Vagina (tissue), 2 donors: Measurements from ENCODE around the gene RIN3.

Source experiments
- CTCF ChIP-seq, 3 experiments: fragments of 450-650 bp in 2 of 3; fragments of 200-600 bp in 1 of 3; sonication (generic) in 1 of 3; IDR thresholded peaks; one replicate each; pipeline ENCODE4 v1.5.1; 2017 to 2019; ENCODE audit warnings: antibody characterized with exemption in 3 of 3, mild to moderate bottlenecking in 2 of 3, moderate library complexity in 2 of 3
- POLR2A ChIP-seq, 2 donors: fragments of 450-650 bp; IDR thresholded peaks; one replicate each; pipeline ENCODE4 v1.6.1; 2017; ENCODE audit warnings: antibody characterized with exemption in 2 of 2, mild to moderate bottlenecking in 2 of 2, moderate library complexity in 2 of 2

GRCh38 chr14:92601757-92602417 is 88.3 kb downstream of the RIN3 start:
- TF ChIP-seq CTCF (IDR thresholded peaks at IDR 0.05) (no peak), POLR2A (IDR thresholded peaks at IDR 0.05) (no peak)
